Activated CD4-positive, alpha-beta T cell treated with anti-CD3 and anti-CD28 coated beads, Interleukin-2, amount 50 U/mL, for 16 hours (primary cell): ENCODE data around the gene CYLC1.
A peak's percentile ranks its signal among the peaks of the same experiment; 100 is the strongest.

Experiments
- DNase-seq: peaks from one replicate; pipeline ENCODE4 v3.0.0-alpha.2; 2020

Gene CYLC1, protein sequence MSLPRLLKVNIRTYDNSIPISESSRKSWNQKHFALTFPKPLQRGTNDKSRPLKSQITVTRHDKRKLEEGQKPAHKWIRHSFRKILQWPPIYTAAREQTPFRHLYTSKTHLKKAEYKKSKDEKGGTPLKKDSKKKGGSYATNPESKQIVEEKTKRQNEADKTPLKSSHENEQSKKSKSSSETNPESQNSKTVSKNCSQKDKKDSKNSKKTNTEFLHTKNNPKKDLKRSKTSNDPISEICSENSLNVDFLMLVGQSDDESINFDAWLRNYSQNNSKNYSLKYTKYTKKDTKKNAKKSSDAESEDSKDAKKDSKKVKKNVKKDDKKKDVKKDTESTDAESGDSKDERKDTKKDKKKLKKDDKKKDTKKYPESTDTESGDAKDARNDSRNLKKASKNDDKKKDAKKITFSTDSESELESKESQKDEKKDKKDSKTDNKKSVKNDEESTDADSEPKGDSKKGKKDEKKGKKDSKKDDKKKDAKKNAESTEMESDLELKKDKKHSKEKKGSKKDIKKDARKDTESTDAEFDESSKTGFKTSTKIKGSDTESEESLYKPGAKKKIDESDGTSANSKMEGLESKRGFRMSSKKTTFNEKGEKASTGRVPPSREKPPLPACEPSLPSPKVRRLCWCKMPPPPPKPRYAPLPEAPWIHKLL

DNA sequence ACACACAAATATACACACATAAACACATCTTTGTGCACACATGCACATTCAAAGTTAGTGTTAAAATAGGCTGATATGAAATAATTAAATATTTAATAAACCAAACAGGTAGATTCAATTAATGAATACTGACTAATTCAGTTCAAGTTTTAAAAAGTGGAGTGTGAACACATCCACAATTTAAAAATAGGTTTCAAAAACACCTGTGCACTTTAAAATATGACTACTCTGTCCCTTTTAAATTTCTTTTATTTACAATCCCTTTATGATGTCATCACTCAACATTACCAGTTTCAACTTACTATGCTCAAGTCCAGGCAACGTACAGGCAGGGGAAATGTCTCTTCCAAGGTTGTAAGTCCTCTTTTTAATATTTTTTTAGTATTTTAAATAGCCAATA is at the start of gene CYLC1:
TSS of gene CYLC1 (plus strand) at position 301 of the 400 bp plus-strand sequence. CDS start at position 338, 37 bp downstream.
- no peak for DNase-seq

DNA sequence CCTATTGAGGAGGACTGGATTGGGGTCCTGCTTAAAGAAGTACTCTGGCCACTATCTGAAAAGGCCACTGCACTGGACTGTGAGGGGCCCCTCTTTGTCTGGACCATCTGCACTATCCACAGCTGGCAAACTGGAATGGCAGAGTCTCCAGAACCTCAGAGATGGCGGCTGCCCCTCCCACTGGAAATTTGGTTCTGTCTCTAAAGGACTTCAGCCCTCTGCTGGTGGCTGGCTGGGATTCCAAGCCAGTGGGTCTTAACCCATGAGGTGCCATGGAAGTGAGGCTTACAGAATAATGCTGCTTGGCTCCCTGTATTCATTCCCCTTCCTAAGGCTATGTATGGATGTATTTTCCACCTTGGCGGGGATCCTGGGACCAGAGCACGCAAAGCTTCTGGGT is 41.6 kb upstream of the CYLC1 start:
- no peak for DNase-seq

DNA sequence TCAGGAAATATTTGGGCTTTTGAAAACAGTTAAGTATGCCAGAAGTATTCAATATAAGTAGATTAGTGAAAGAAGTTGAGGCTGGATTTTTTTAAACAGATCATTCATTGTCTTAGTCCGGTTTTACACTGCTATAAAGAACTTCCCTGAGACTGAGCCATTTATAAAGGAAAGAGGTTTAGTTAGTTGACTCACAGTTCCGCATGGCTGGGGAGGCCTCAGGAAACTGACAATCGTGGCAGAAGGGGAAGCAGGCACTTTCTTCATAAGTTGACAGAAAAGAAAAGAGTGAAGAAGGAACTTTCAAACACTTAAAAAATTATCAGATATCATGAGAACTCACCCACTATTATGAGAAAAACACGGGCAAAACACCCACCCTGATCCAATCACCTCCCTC is 31.1 kb upstream of the CYLC1 start:
- no peak for DNase-seq

DNA sequence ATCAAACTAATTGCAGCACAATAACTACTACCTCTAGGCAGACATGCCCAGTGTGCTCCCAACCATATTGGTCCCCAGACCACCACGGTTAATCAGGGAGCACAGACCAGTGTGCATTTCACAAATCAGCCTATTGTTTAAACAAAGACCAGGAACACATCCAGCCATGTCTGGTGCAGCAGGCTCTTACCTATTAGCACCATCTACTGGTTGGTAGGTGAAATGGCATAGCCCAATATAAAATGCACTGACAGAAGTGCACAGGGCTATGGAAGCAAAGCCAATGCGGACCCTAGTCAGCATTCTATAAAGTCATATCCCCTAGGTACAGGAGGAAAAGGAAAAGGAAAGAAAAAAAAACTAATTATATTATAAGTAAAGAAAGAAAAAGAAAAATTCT is 15.5 kb upstream of the CYLC1 start:
- DNase-seq, result peak; percentile 44

DNA sequence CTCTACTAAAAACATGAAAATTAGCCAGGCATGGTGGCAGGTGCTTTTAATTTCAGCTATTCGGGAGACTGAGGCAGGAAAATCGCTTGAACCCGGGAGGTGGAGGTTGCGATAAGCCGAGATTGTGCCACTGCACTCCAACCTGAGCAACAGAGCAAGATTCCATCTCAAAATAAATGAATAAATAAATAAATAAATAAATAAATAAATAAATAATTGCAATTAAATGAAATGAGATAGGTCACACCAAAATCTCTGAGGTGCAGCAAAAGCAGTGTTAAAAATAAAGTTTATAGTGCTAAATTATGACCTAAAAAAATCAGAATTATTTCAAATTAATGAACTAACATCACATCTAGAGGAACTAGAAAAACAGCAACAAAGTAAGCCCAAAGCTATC is 13.6 kb upstream of the CYLC1 start:
- no peak for DNase-seq

DNA sequence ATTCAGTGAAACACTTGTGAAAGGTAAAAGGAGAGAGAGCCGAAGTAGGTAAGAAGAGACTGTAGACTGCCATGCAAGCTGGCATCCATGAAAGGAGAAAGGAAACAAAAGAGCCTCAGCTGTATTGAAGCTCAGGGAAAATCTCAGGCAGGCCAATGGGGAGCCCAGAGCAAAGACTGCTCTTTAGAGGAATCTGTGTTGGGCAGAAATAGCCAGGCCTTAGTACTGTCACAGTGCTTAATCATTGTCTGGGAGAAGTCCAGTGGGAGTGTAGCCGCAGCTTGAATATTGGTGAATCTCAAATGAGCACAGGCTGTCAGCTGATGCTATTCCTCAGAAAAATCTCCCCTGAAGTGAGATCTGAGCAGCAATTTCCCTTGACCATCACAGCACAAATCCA is 27.6 kb downstream of the CYLC1 start:
- DNase-seq, result no peak

DNA sequence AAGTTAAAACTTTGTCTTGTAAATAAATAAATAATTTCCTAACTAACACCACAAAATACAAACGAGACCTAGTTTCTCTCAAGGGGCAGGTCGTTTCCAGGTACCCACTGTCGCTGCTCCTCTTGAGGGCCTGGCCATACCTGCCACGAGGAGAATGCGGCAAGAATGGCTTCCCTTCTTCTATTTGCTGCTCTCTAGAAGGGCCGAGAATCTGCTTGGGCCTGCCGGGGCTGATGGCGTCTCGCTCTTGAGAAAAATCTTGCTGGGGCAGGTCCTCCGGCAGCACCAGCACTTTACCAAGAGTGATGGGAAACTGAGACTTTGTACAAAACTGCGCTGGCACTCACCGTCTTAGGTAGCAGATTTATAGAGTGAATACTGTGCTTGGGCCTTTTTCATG is 31.5 kb downstream of the CYLC1 start:
- no peak for DNase-seq

DNA sequence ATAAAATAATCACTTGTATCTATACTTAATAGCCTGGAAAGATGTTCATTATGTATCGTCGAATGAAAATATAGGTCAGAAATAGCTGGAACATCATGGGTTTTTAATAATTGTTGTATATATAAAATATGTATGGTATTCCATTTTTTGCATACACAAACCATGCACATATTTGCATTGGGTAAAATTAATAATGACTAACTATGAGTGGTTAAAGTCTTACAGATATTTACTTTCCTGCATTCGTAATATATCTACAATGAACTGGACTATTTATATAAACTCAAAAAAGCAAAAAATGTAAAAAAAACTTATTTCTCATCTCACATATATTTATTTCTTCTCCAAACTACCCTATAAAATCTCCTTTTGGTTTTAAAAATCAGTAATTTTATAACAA is 46.0 kb downstream of the CYLC1 start:
- DNase-seq, result no peak

DNA sequence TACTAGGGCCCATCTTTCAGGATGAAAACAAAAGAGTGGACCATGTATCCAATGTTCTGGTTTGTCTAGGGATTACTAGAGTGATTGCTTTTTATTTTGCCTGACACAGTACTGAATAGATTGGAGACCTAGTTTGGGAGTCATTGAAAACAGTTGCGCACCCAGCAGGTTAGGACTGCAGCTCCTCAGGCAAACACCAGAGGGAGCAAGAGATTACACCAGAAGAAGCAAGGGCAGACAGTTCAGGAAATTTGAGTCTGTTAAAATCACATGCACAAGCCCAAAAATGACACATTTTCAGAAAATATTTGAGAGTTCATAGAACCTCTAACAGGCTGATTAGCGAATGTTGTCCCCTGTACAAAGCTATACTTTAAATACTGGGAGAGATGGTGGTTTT is 55.6 kb downstream of the CYLC1 start:
- DNase-seq, result peak; percentile 26

DNA sequence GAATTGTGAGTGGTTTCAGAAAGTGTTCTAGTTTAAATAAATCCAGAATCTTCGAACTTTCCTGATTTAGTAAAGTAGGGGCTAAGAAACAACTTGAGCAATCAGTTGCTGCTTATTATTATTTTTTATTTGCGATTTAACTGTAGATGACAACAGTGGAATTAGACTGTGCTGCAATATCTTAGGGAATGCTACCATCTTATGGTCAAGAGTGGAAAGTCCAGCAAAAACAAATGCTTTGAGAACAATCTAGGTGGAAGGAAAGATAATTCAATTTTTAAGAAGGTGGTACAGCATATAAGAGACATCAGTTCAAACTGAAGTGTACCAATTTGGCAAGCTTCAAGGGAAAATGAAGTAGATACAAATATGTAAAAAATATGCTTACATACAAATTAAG is 73.3 kb downstream of the CYLC1 start:
- DNase-seq, result no peak
